GM18861 (cell line): ENCODE results near the gene CFDP1.

Experiments
- ATAC-seq: cut with Tn5 transposase; IDR thresholded peaks from one replicate; pipeline ENCODE4 v1.9.1; 2021; ENCODE audit not compliant: unreplicated experiment

The CFDP1 gene

GRCh38 chr16:75377729-75378386, 55.4 kb downstream of the CFDP1 start:
- ATAC-seq, result no peak

- ATAC-seq, result no peak
Measured at GRCh38 chr16:75376475-75377161, 56.7 kb downstream of the CFDP1 start.

- no peak for ATAC-seq
Measured at GRCh38 chr16:75374388-75374787, 58.9 kb downstream of the CFDP1 start.

GRCh38 chr16:75372236-75372856, 61.0 kb downstream of the CFDP1 start:
- ATAC-seq, result no peak

GRCh38 chr16:75371171-75371570, 62.1 kb downstream of the CFDP1 start:
- no peak for ATAC-seq

GRCh38 chr16:75364286-75364791, 69.0 kb downstream of the CFDP1 start:
- no peak for ATAC-seq

GRCh38 chr16:75362846-75363245, 70.5 kb downstream of the CFDP1 start:
- ATAC-seq, result no peak

- ATAC-seq, result no peak
Measured at GRCh38 chr16:75361936-75362335, 71.4 kb downstream of the CFDP1 start.

- ATAC-seq, result no peak
Measured at GRCh38 chr16:75354170-75354569, 79.1 kb downstream of the CFDP1 start.

- no peak for ATAC-seq
Measured at GRCh38 chr16:75351183-75351582, 82.1 kb downstream of the CFDP1 start.

- ATAC-seq, result no peak
Measured at GRCh38 chr16:75345711-75346110, 87.6 kb downstream of the CFDP1 start.

GRCh38 chr16:75343941-75344340, 89.4 kb downstream of the CFDP1 start:
- no peak for ATAC-seq

GRCh38 chr16:75343286-75343685, 90.0 kb downstream of the CFDP1 start:
- no peak for ATAC-seq

- no peak for ATAC-seq
Measured at GRCh38 chr16:75342308-75342811, 90.9 kb downstream of the CFDP1 start.

GRCh38 chr16:75341564-75342307, 91.6 kb downstream of the CFDP1 start:
- ATAC-seq, result no peak

GRCh38 chr16:75340741-75341491, 92.4 kb downstream of the CFDP1 start:
- ATAC-seq, result no peak

GRCh38 chr16:75337430-75337829, 95.9 kb downstream of the CFDP1 start:
- no peak for ATAC-seq

GRCh38 chr16:75336521-75336920, 96.8 kb downstream of the CFDP1 start:
- ATAC-seq, result no peak

GRCh38 chr16:75333721-75334163, 99.6 kb downstream of the CFDP1 start:
- ATAC-seq, result no peak

- no peak for ATAC-seq
Measured at GRCh38 chr16:75329943-75330342, 103.4 kb downstream of the CFDP1 start.
